ENCODE measurements around the gene COBL.

DNA sequence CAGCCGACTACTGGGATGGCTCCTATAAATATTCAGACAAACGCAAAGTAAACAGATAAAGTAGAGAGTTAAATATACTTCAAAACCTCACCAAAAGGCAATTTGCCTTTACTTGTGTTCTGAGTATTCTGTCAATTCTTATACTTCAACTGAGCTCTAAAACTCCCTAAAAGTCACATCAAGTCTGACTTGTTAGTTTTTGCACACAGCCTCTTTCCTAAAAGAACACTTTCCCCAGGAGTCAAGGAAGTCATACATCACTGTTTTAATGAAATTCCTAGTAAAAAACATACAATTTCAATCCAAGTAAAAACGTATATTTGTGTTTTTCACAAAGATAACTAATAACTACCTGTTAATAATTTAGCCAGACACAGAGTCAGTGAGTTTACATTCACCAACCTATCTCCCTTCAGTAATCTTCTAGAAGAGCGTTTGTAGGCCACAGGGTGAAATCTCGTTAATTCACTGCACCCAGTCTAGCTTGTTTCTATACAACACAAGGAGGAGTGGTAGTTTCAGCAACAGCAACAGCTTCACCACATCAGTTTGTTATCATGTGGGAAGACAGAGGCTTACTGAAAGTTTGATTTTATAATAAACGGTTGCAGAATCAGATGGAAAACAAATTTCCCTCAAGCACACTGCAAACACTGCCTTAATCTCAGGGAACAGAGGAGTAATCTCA lies 2.7 kb downstream of the COBL start:
- TF ChIP-seq, protein P1, sequence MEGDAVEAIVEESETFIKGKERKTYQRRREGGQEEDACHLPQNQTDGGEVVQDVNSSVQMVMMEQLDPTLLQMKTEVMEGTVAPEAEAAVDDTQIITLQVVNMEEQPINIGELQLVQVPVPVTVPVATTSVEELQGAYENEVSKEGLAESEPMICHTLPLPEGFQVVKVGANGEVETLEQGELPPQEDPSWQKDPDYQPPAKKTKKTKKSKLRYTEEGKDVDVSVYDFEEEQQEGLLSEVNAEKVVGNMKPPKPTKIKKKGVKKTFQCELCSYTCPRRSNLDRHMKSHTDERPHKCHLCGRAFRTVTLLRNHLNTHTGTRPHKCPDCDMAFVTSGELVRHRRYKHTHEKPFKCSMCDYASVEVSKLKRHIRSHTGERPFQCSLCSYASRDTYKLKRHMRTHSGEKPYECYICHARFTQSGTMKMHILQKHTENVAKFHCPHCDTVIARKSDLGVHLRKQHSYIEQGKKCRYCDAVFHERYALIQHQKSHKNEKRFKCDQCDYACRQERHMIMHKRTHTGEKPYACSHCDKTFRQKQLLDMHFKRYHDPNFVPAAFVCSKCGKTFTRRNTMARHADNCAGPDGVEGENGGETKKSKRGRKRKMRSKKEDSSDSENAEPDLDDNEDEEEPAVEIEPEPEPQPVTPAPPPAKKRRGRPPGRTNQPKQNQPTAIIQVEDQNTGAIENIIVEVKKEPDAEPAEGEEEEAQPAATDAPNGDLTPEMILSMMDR (IDR thresholded peaks at IDR 0.05 in 2 of 3, conservative IDR thresholded peaks at IDR 0.05 in 1 of 3; ENCODE audit: insufficient read depth in 2 of 3, low read depth in 1 of 3, low read length in 3 of 3), result no peak
- TF ChIP-seq YY1 (IDR thresholded peaks at IDR 0.05; ENCODE audit: borderline replicate concordance in 1 of 3, control insufficient read depth in 1 of 3, extremely low read depth in 1 of 3, insufficient read depth in 3 of 3, insufficient read length in 1 of 3, insufficient replicate concordance in 2 of 3, low read depth in 1 of 3, low read length in 2 of 3), result no peak
- TF ChIP-seq, protein P2, sequence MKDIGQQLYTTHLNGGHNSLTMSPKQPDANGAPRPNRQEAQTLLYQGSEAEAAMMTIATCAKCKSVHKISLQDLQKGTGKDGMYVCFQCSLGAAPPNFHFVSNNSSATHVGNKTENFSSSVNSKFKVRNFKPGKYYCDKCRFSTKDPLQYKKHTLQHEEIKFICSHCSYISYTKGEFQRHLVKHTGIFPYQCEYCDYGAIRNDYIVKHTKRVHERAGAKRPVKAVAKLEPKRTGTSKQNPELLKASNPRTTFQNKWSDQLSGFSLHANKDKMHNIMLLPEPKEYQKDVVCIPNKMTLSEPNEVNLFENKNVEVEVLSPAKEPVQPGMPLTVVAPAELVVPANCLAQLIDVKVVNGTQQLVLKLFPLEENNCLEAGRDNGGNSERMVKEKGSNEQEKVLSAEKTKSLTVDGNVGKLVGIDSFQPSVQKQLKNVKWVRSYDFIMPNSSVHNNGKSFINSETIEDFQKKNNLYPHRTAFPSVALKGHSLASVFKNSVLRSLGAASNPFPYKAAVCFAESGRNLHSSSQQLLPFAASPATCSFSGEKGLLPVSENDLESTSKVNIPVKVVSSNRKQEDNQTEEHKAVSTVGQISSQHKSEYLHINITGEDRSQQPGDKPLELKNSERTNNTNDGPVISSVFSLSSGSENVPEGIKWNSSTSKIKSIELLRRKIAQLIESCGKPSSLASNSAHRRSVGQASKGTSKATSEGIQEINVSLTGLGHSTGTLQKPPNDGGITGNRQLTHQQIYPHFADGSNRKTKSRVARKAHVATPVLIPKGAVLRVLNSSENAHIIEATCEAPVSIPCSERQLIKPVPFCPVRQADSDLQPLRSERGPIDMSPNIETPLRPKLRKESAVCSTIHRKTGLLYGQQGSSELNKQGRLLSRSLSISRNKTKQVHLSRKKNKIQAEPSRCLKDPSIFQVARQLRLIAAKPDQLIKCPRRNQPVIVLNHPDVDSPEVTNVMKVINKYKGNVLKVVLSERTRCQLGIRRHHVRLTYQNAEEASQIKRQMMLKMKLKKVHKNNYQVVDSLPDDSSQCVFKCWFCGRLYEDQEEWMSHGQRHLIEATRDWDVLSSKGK (CRISPR knock-in tag; IDR thresholded peaks at IDR 0.05), result no peak
- no peak for TF ChIP-seq JUNB (CRISPR knock-in tag; conservative IDR thresholded peaks at IDR 0.05)
- no peak for TF ChIP-seq ZBTB17 (CRISPR knock-in tag; IDR thresholded peaks at IDR 0.05)
- no peak for TF ChIP-seq MAFK (IDR thresholded peaks at IDR 0.05; ENCODE audit: low read length)
- no peak for TF ChIP-seq EP300 (IDR thresholded peaks at IDR 0.05; ENCODE audit: low read length)
- TF ChIP-seq EWSR1 (IDR thresholded peaks at IDR 0.05; ENCODE audit: borderline replicate concordance, low read depth, partially characterized antibody), result no peak
